ENCODE data around the gene KIAA1143.
A peak's percentile ranks its signal among the peaks of the same experiment; 100 is the strongest.

KIAA1143 gene

GRCh38 chr3:44761424-44762169 lies at the start of gene KIAA1143, which contains the start of gene KIF15:
KIAA1143 (minus strand) TSS chr3:44761619; CDS start chr3:44761602, 17 bp downstream.
KIF15 (plus strand) TSS chr3:44761794; CDS start chr3:44761866, 72 bp downstream.
- DNase-seq: peak; percentile 85 to 92

GRCh38 chr3:44805960-44806359 lies 44.5 kb upstream of the KIAA1143 start:
- DNase-seq: no peak

GRCh38 chr3:44803298-44803697 lies 41.9 kb upstream of the KIAA1143 start:
- DNase-seq: no peak

- DNase-seq: peak; percentile 6 to 7
These were observed 40.6 kb upstream of the KIAA1143 start for GRCh38 chr3:44802011-44802410.

GRCh38 chr3:44795197-44795596 lies 33.8 kb upstream of the KIAA1143 start:
- no peak for DNase-seq

- DNase-seq: no peak
These were observed 21.5 kb upstream of the KIAA1143 start for GRCh38 chr3:44782891-44783290.

GRCh38 chr3:44772099-44772442 lies 10.7 kb upstream of the KIAA1143 start:
- DNase-seq: no peak

GRCh38 chr3:44771424-44772098 lies 10.1 kb upstream of the KIAA1143 start:
- no peak for DNase-seq

GRCh38 chr3:44764248-44764647 lies 2.8 kb upstream of the KIAA1143 start:
- DNase-seq: no peak

- DNase-seq: no peak
These were observed 1.3 kb upstream of the KIAA1143 start for GRCh38 chr3:44762690-44763089.

GRCh38 chr3:44762170-44762677 lies 805 bp upstream of the KIAA1143 start:
- DNase-seq: peak in 1 of 2 experiments; percentile 42

GRCh38 chr3:44761101-44761423 lies 357 bp downstream of the KIAA1143 start:
- DNase-seq: peak in 1 of 2 experiments; percentile 32

- DNase-seq: no peak
These were observed 26.7 kb downstream of the KIAA1143 start for GRCh38 chr3:44734646-44735168.

GRCh38 chr3:44729384-44729910 lies 32.0 kb downstream of the KIAA1143 start, which contains the start of gene ZNF501:
ZNF501 (plus strand) TSS chr3:44729635; CDS start chr3:44734422, 4,787 bp downstream.
- DNase-seq: no peak

GRCh38 chr3:44722103-44722401 lies 39.4 kb downstream of the KIAA1143 start:
- DNase-seq: no peak

- DNase-seq: no peak
These were observed 40.0 kb downstream of the KIAA1143 start for GRCh38 chr3:44721231-44722102.

- no peak for DNase-seq
These were observed 48.9 kb downstream of the KIAA1143 start, which contains the start of gene ZNF502 for GRCh38 chr3:44712455-44713075. ZNF502 (plus strand) TSS chr3:44712660; CDS start chr3:44720262, 7,602 bp downstream.
